Ovary (tissue), 9 donors: Measurements from ENCODE around the gene RALGPS1. TPM values are rescaled to one million over a fixed set of nuclear protein-coding genes. Genes with fewer than 3 reads are reported as not detected.

Experiments used
- DNase-seq, 5 donors: peaks; one replicate each; pipeline ENCODE4 v3.0.0-alpha.2; 2019 to 2020
- H3K27ac ChIP-seq, 2 donors: fragments of 200-600 bp; one replicate each; pipeline versions ENCODE4 v1.5.1 to v1.8.0; 2019 to 2022
- H3K27me3 ChIP-seq: fragments of 200-600 bp; one replicate; pipeline ENCODE4 v1.8.0; 2022
- H3K36me3 ChIP-seq: fragments of 200-600 bp; sonication (generic); one replicate; pipeline ENCODE4 v1.5.1; 2019
- H3K4me1 ChIP-seq: one replicate; pipeline ENCODE4 v1.8.1; 2013; ENCODE audit warnings: mild to moderate bottlenecking, moderate library complexity; ENCODE audit not compliant: insufficient read depth
- H3K4me3 ChIP-seq: fragments of 200-600 bp; sonication (generic); one replicate; pipeline ENCODE4 v1.5.1; 2017
- H3K9me3 ChIP-seq, 2 donors: fragments of 200-600 bp in 1 of 2; sonication (generic) in 1 of 2; one replicate each; pipeline versions ENCODE4 v1.5.1 to v1.8.1; 2013 to 2019; ENCODE audit warnings: mild to moderate bottlenecking in 1 of 2, moderate library complexity in 1 of 2
- CTCF ChIP-seq, 3 donors: fragments of 450-650 bp in 2 of 3; fragments of 200-600 bp in 1 of 3; IDR thresholded peaks; one replicate each; pipeline versions ENCODE4 v1.5.1 to v1.8.0; 2016 to 2022; ENCODE audit warnings: antibody characterized with exemption in 3 of 3, mild to moderate bottlenecking in 1 of 3
- EP300 ChIP-seq: sonication (generic); formaldehyde crosslinking; IDR thresholded peaks from one replicate; pipeline ENCODE4 v1.6.1; 2017; ENCODE audit warnings: antibody characterized with exemption
- POLR2A ChIP-seq: fragments of 450-650 bp; IDR thresholded peaks from one replicate; pipeline ENCODE4 v1.6.1; 2017; ENCODE audit warnings: antibody characterized with exemption, mild to moderate bottlenecking, moderate library complexity
- WGBS, 3 donors: extraction: QIAGEN DNeasy Blood & Tissue Kit in 1 of 3; methylation state at CpG; one replicate each; pipeline versions ENCODE4 v1.1.5 to v1.1.7; 2013 to 2017; 5-methylcytosine and 5-hydroxymethylcytosine counted together
- intact Hi-C, 4 donors: fragments of 100-400 bp; cut with DNase I; formaldehyde crosslinking; loops; one replicate each; pipeline versions ENCODE4 v1.11.0 to v1.15.1; 2022 to 2023
- polyA plus RNA-seq, 2 donors: library from polyadenylated mRNA; stranded (reverse); fragments of 200-250 nt in 1 of 2; fragments of 350-450 nt in 1 of 2; fragmentation: Illumina TruSeq in 1 of 2; extraction: RNeasy Lipid Tissue Mini Kit (QIAGEN cat#74804) in 1 of 2; gene quantifications; one replicate each; pipeline ENCODE4 v1.2.3, GENCODE V29; 2013 to 2014
- total RNA-seq, 7 donors: library from RNA; depleted of rRNA in 2 of 7; stranded (reverse); fragments of >200 nt in 2 of 7; fragmentation: NEBNext Ultra II Directional in 3 of 7; extraction: Animal tissue kit (Norgen Biotek cat#: 25700) in 3 of 7; gene quantifications; one replicate each; pipeline versions ENCODE4 v1.1.0 to v1.2.4, GENCODE V29; 2016 to 2023
- donor health status: DM: no; HTN: no; CAD: no; lungs with moderate emphysema.
- donor health status: DM: no; HTN: no; CAD: no.
- donor health status: Bipolar disorder and iron deficiency.
- donor health status: DM: yes; HTN: yes; CAD: no.
- donor health status: DM: no; HTN: no; CAD: no.
- donor health status: DM: yes; HTN: yes; CAD: no.

Gene RALGPS1
- total and polyA plus RNA-seq, 9 donors = 2.3 to 13.1 (median 6.9) TPM

GRCh38 chr9:127248241-127248640 lies 333.7 kb downstream of the RALGPS1 start:
- 94 to 95% (median 94%) methylated on average over 3 of the region's 3 CpGs for WGBS, 3 donors
- H3K27ac ChIP-seq = no peak overlapping the region
- DNase-seq = no peak
- intact Hi-C loops = loop anchor here in 1 of 4 donors (10.0 kb wide), 1 partner anchor 67 kb away; no protein-coding TSS in a partner anchor
- TF ChIP-seq CTCF (IDR thresholded peaks at IDR 0.05) (no peak), POLR2A (no peak), EP300 (no peak)
- H3K27me3 ChIP-seq = no peaks in the 10 kb centered on the region
- no peak overlapping the region for H3K4me3 ChIP-seq
- no peaks in the 10 kb centered on the region for H3K36me3 ChIP-seq
- peaks cover 4% of the 10 kb centered on the region for H3K4me1 ChIP-seq
- no peaks in the 10 kb centered on the region for H3K9me3 ChIP-seq

- H3K4me3 ChIP-seq = no peak overlapping the region
- H3K27me3 ChIP-seq = no peaks in the 10 kb centered on the region
- no peak for DNase-seq
- no peak for TF ChIP-seq POLR2A
- TF ChIP-seq CTCF (IDR thresholded peaks at IDR 0.05) = no peak
- no peak for TF ChIP-seq EP300
- 86 to 97% (median 96%) methylated on average over 5 of the region's 5 CpGs for WGBS, 3 donors
- H3K27ac ChIP-seq = no peak overlapping the region
- no peaks in the 10 kb centered on the region for H3K9me3 ChIP-seq
- intact Hi-C loops = loop anchor here in 1 of 4 donors (10.0 kb wide), 1 partner anchor 65 kb away; no protein-coding TSS in a partner anchor
- H3K36me3 ChIP-seq = no peaks in the 10 kb centered on the region
- peaks cover 4% of the 10 kb centered on the region for H3K4me1 ChIP-seq
Observed at GRCh38 chr9:127249877-127250276, 335.3 kb downstream of the RALGPS1 start.

GRCh38 chr9:127250896-127251391 lies 336.4 kb downstream of the RALGPS1 start:
- WGBS, 3 donors = 66 to 75% (median 71%) methylated on average over 3 of the region's 3 CpGs
- no peaks in the 10 kb centered on the region for H3K36me3 ChIP-seq
- TF ChIP-seq CTCF (IDR thresholded peaks at IDR 0.05) (no peak), EP300 (no peak), POLR2A (no peak)
- no peaks in the 10 kb centered on the region for H3K4me1 ChIP-seq
- H3K27ac ChIP-seq = no peak overlapping the region
- no peaks in the 10 kb centered on the region for H3K27me3 ChIP-seq
- intact Hi-C loops = no loop called here
- H3K9me3 ChIP-seq = no peaks in the 10 kb centered on the region
- no peak for DNase-seq
- no peak overlapping the region for H3K4me3 ChIP-seq

GRCh38 chr9:127252410-127253318 lies 338.1 kb downstream of the RALGPS1 start:
- Histone ChIP-seq H3K27me3 (no peaks in the 10 kb centered on the region), H3K36me3 (no peaks in the 10 kb centered on the region), H3K4me1 (no peaks in the 10 kb centered on the region), H3K4me3 (no peak overlapping the region), H3K9me3 (no peaks in the 10 kb centered on the region), H3K27ac (no peak overlapping the region)
- intact Hi-C loops = no loop called here
- WGBS, 3 donors = 95 to 97% (median 96%) methylated on average over 4 of the region's 4 CpGs
- TF ChIP-seq CTCF (IDR thresholded peaks at IDR 0.05) (no peak), POLR2A (no peak), EP300 (no peak)
- DNase-seq = no peak
